PFSK-1 (cell line): Measurements from ENCODE around the gene HNRNPH1.

Source experiments
- FOXP2 ChIP-seq: optimal IDR thresholded peaks from 2 replicates; pipeline ENCODE3; 2011; ENCODE audit warnings: borderline replicate concordance, control low read depth, inconsistent platforms; ENCODE audit not compliant: insufficient read depth; ENCODE audit errors: extremely low read length, extremely low read depth
- POLR2AphosphoS5 ChIP-seq: IDR thresholded peaks from 2 replicates; pipeline ENCODE4 v1.6.1; 2012; ENCODE audit warnings: low read depth, mild to moderate bottlenecking, control low read depth, low read length, moderate library complexity
- SIN3A ChIP-seq: IDR thresholded peaks from 2 replicates; pipeline ENCODE4 v1.6.1; 2012; ENCODE audit warnings: mild to moderate bottlenecking, low read length, moderate library complexity, borderline replicate concordance; ENCODE audit not compliant: insufficient read depth
- TAF1 ChIP-seq: IDR thresholded peaks from 2 replicates; pipeline ENCODE4 v1.6.1; 2012; ENCODE audit warnings: low read length, control low read depth, borderline replicate concordance; ENCODE audit not compliant: insufficient read depth
- TF ChIP-seq, protein P1 (sequence below), 2 experiments: IDR thresholded peaks; 2 replicates each; pipeline versions ENCODE4 v1.6.1 to v1.8.0; 2011 to 2012; ENCODE audit warnings: low read depth in 2 of 2, low read length in 2 of 2, control low read depth in 1 of 2, inconsistent platforms in 1 of 2, mild to moderate bottlenecking in 1 of 2, moderate library complexity in 1 of 2; ENCODE audit not compliant: insufficient read depth in 1 of 2

HNRNPH1 gene

DNA sequence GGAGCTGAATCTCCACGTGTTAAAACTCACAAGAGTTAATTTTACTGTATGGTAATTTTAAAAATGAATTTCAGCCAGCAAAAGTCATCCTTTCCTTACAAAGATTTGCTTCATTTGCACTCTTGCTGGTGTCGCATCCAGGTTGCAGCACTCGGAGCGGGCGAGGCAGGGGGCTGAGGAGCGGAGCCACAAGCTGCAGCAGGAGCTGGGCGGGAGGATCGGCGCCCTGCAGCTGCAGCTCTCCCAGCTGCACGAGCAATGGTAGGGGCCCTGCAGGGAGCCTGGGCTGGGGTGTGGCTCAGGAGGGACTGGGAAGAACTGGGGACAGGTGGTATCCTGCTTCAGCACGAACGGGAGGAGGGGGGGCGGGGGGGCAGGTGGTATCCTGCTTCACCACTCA lies 27.1 kb downstream of the HNRNPH1 start:
- TF ChIP-seq SIN3A (no peak), POLR2AphosphoS5 (no peak), TAF1 (no peak), FOXP2 (no peak)
- TF ChIP-seq, protein P1, sequence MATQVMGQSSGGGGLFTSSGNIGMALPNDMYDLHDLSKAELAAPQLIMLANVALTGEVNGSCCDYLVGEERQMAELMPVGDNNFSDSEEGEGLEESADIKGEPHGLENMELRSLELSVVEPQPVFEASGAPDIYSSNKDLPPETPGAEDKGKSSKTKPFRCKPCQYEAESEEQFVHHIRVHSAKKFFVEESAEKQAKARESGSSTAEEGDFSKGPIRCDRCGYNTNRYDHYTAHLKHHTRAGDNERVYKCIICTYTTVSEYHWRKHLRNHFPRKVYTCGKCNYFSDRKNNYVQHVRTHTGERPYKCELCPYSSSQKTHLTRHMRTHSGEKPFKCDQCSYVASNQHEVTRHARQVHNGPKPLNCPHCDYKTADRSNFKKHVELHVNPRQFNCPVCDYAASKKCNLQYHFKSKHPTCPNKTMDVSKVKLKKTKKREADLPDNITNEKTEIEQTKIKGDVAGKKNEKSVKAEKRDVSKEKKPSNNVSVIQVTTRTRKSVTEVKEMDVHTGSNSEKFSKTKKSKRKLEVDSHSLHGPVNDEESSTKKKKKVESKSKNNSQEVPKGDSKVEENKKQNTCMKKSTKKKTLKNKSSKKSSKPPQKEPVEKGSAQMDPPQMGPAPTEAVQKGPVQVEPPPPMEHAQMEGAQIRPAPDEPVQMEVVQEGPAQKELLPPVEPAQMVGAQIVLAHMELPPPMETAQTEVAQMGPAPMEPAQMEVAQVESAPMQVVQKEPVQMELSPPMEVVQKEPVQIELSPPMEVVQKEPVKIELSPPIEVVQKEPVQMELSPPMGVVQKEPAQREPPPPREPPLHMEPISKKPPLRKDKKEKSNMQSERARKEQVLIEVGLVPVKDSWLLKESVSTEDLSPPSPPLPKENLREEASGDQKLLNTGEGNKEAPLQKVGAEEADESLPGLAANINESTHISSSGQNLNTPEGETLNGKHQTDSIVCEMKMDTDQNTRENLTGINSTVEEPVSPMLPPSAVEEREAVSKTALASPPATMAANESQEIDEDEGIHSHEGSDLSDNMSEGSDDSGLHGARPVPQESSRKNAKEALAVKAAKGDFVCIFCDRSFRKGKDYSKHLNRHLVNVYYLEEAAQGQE (IDR thresholded peaks at IDR 0.05; ENCODE audit: insufficient read depth in 1 of 2, low read depth in 2 of 2, low read length in 2 of 2), result no peak

- TF ChIP-seq TAF1 (no peak), FOXP2 (no peak), POLR2AphosphoS5 (no peak), SIN3A (no peak)
- TF ChIP-seq, protein P1 (IDR thresholded peaks at IDR 0.05; ENCODE audit: insufficient read depth in 1 of 2, low read depth in 2 of 2, low read length in 2 of 2), result no peak
Measured at GRCh38 chr5:179595916-179596315, 27.6 kb downstream of the HNRNPH1 start.

DNA sequence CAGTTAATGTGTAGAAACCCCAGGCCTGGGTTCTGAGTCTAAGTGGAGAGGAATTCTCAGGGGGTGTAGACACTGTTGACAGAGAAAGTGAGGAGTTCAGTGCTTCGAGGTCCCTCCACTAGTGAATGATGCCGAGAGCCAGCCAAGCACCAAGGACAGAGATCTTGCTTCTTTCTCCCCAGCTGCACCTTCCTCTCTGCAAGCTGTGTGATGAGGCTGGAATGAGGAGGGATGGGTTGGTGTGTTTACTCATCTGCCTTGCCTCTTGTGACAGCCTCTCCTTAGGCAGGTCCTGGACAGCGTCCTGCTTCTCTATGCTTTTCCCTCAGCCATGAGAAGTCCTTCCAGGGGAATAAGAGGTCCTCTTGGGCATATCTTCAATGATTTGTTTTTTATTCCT lies 35.3 kb downstream of the HNRNPH1 start:
- TF ChIP-seq, protein P1 (IDR thresholded peaks at IDR 0.05; ENCODE audit: insufficient read depth in 1 of 2, low read depth in 2 of 2, low read length in 2 of 2), result peak; percentile 36 to 68; a peak in 2 of 4 replicates
- no peak for TF ChIP-seq POLR2AphosphoS5

DNA sequence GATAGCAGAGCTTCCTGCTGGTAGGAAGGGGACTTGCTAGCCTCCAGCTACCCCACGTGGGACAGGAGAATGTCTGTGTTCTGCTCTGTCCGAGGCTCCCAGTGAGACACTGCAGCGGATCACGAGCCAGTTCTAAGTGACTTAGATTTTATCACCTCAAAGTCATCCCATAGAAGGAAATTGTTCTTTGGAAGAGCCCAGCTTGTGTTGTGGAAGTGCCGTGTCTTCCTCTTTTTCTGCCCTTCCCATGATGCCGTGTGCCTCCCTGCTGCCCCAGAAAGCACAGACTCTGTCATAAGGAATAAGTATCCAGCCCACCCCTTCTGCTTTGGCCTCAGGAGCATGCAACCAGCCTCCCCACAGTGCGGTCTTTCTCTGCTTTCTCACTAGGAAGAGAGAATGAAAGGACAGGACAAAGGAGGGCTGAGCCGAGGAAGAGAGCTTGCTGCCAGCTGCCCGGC lies 37.5 kb downstream of the HNRNPH1 start:
- TF ChIP-seq SIN3A (no peak), TAF1 (no peak), FOXP2 (no peak), POLR2AphosphoS5 (no peak)
- TF ChIP-seq, protein P1 (IDR thresholded peaks at IDR 0.05; ENCODE audit: insufficient read depth in 1 of 2, low read depth in 2 of 2, low read length in 2 of 2), result no peak

DNA sequence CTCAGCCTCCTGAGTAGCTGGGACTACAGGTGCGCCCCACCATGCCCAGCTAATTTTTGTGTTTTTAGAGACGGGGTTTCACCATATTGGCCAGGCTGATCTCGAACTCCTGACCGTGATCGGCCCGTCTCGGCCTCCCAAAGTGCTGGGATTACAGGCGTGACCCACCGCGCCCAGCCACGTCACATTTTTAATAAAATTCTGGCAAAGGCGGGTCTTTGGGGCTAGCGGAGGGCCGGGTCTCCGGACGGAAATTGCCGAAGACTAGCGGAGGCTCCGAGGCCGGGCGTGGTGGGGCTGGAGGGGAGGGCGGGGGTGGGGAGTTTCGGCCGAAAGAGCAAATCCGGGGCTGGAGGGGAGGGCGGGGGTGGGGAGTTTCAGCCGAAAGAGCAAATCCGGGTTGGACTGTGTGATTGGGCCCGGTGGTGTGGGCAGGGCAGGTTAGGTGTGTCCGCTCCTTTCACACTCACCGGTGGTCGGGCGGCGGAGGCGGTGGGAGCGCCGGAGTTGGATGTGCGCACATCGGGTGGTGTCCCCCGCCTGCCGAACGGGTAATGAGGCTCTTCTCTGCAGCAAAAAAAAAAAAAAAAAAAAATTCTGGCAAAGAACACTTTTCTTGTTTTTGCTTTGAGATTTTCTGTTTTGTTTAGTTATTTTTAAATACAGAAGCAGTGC lies 46.0 kb downstream of the HNRNPH1 start:
- no peak for TF ChIP-seq SIN3A
